ENCODE results near the gene PLEKHA8. TPM values are rescaled to one million over a fixed set of nuclear protein-coding genes. Genes with fewer than 3 reads are reported as not detected.

The PLEKHA8 gene
- total and polyA plus RNA-seq, 2 of the 8 experiments (the other 6 are each of a cell fraction or from before 2014, with no cell fraction given): 10.7 to 44.0 TPM

GRCh38 chr7:30047124-30047523 is 18.9 kb downstream of the PLEKHA8 start:
- no peak overlapping the region for H2BK20ac ChIP-seq (ENCODE audit: low read length)
- H3K23me2 ChIP-seq (ENCODE audit: low read depth, low read length): no peaks in the 10 kb centered on the region
- H4K20me1 ChIP-seq (replicated peaks in 1 of 2; ENCODE audit: control insufficient read depth in 1 of 2, insufficient read depth in 2 of 2, low read length in 2 of 2): peaks cover 2 to 5% of the 10 kb centered on the region in 2 experiments
- no peak overlapping the region for H4K8ac ChIP-seq (ENCODE audit: extremely low read depth, insufficient read depth, low read length)
- no peaks in the 10 kb centered on the region; the same call in 1 of the 2 replicates for H3K79me1 ChIP-seq (ENCODE audit: low read depth, low read length)
- no peaks in the 10 kb centered on the region for H3K9me3 ChIP-seq (ENCODE audit: insufficient read depth in 2 of 2, low read depth in 1 of 2, low read length in 1 of 2)
- no peak overlapping the region for H3K27ac ChIP-seq (ENCODE audit: low read depth, low read length)
- FAIRE-seq: no peak
- no peak overlapping the region for H3K9ac ChIP-seq (replicated peaks in 1 of 4; ENCODE audit: extremely low read depth in 1 of 4, low read depth in 3 of 4, low read length in 3 of 4)
- H4K5ac ChIP-seq (ENCODE audit: insufficient read length, low read depth, low read length): no peak overlapping the region
- no peak for TF ChIP-seq SP1 (IDR thresholded peaks at IDR 0.05; ENCODE audit: low read depth, low read length)
- TF ChIP-seq GTF2F1 (IDR thresholded peaks at IDR 0.05; ENCODE audit: borderline replicate concordance, low read depth, low read length): no peak
- no peak for TF ChIP-seq SIX5 (IDR thresholded peaks at IDR 0.05; ENCODE audit: low read depth, low read length)
- TF ChIP-seq SUZ12 (IDR thresholded peaks at IDR 0.05; ENCODE audit: low read length): no peak
- no peak for TF ChIP-seq TCF12 (IDR thresholded peaks at IDR 0.05; ENCODE audit: low read depth, low read length)
- TF ChIP-seq SIN3A (conservative IDR thresholded peaks at IDR 0.05 in 1 of 2, IDR thresholded peaks at IDR 0.05 in 1 of 2; ENCODE audit: low read depth in 1 of 2, low read length in 2 of 2): no peak
- TF ChIP-seq POLR2AphosphoS5 (IDR thresholded peaks at IDR 0.05; ENCODE audit: low read depth, low read length): no peak
- H3K36me3 ChIP-seq (ENCODE audit: control insufficient read depth in 2 of 4, insufficient read depth in 4 of 4, low read length in 3 of 4): peaks cover 8 to 34% (median 24%) of the 10 kb centered on the region in 4 experiments; a peak in 7 of 8 replicates
- H3K4me2 ChIP-seq (ENCODE audit: insufficient read depth in 1 of 2, low read depth in 2 of 2, low read length in 2 of 2): no peak overlapping the region
- no peak for DNase-seq (ENCODE audit: low read depth in 1 of 2, low spot score in 2 of 2)
- CTCF ChIA-PET (ENCODE audit: partially characterized antibody): interaction anchor here (0.6 to 2.3 kb wide), 4 partner anchors 12 to 31 kb away, joined by 3 to 11 read pairs (median 3); no protein-coding TSS in a partner anchor
- no peak overlapping the region for H3K18ac ChIP-seq (ENCODE audit: extremely low read depth, low read length)
- no peak overlapping the region for H4K91ac ChIP-seq (replicated peaks; ENCODE audit: insufficient read length, low read length)
- H3K4ac ChIP-seq (replicated peaks; ENCODE audit: insufficient read length, low read depth, low read length): no peak overlapping the region
- 86% methylated on average over 2 of the region's 2 CpGs; no CpG with 5 or more reads in 1 of the 2 experiments for WGBS, 2 experiments (ENCODE audit: extremely low coverage in 1 of 2, insufficient coverage in 1 of 2, insufficient read length in 1 of 2, insufficient replicate concordance in 2 of 2, low coverage in 1 of 2, low lambda C conversion rate in 2 of 2, missing lambda C conversion rate in 1 of 2)
- H2BK15ac ChIP-seq (ENCODE audit: low read length): no peak overlapping the region
- POLR2A ChIA-PET (ENCODE audit: partially characterized antibody): no interaction called here
- no peak overlapping the region for H2BK5ac ChIP-seq (ENCODE audit: low read depth, low read length)
- no peaks in the 10 kb centered on the region for H3K27me3 ChIP-seq (replicated peaks in 1 of 4; ENCODE audit: control insufficient read depth in 3 of 4, extremely low read depth in 1 of 4, insufficient read depth in 3 of 4, low read length in 3 of 4)
- H3K79me2 ChIP-seq (ENCODE audit: control insufficient read depth in 1 of 2, insufficient read depth in 2 of 2, low read length in 2 of 2): peaks cover 0 to 26% of the 10 kb centered on the region in 2 experiments; a peak in 2 of 4 replicates
- no peak overlapping the region for H3K23ac ChIP-seq (ENCODE audit: insufficient read length)
- H2AFZ ChIP-seq (ENCODE audit: low read length): no peak overlapping the region
- H2BK120ac ChIP-seq (replicated peaks; ENCODE audit: low read depth, low read length): no peak overlapping the region
- H2BK12ac ChIP-seq (ENCODE audit: low read depth, low read length): no peak overlapping the region
- no peak overlapping the region for H3K4me3 ChIP-seq (ENCODE audit: extremely low read depth in 1 of 4, insufficient read depth in 2 of 4, low read depth in 3 of 4, low read length in 4 of 4)
- H2AK5ac ChIP-seq (ENCODE audit: low read depth, low read length): no peak overlapping the region
- H3K56ac ChIP-seq (replicated peaks; ENCODE audit: insufficient read length, low read depth, low read length): no peak overlapping the region
- no peaks in the 10 kb centered on the region for H3K4me1 ChIP-seq (replicated peaks in 1 of 4; ENCODE audit: control insufficient read depth in 3 of 4, insufficient read depth in 4 of 4, low read length in 3 of 4)
- H3K14ac ChIP-seq (ENCODE audit: insufficient read length): no peak overlapping the region
